Aorta (tissue), 5 donors: Measurements from ENCODE around the gene ADAR. TPM values are rescaled to one million over a fixed set of nuclear protein-coding genes. Genes with fewer than 3 reads are reported as not detected.
A peak's percentile ranks its signal among the peaks of the same experiment; 100 is the strongest.

ENCODE experiments used
- ATAC-seq: fragments of 200-7000 bp; cut with Tn5 transposase; one replicate; pipeline ENCODE4 v1.9.1; 2022; ENCODE audit warnings: moderate library complexity; ENCODE audit not compliant: low FRiP score
- DNase-seq, 2 donors: peaks; one replicate each; pipeline ENCODE4 v3.0.0-alpha.2; 2020
- H3K27ac ChIP-seq, 2 donors: one replicate each; pipeline ENCODE4 v1.5.1; 2013; ENCODE audit warnings: low read length in 2 of 2, mild to moderate bottlenecking in 2 of 2, moderate library complexity in 2 of 2, control low read depth in 1 of 2, inconsistent platforms in 1 of 2, low read depth in 1 of 2
- H3K27me3 ChIP-seq, 2 donors: one replicate each; pipeline ENCODE4 v1.6.1; 2013; ENCODE audit warnings: control low read depth in 1 of 2, low read length in 1 of 2, mild to moderate bottlenecking in 1 of 2, moderate library complexity in 1 of 2; ENCODE audit not compliant: insufficient read depth in 2 of 2, control insufficient read depth in 1 of 2
- H3K36me3 ChIP-seq, 2 donors: one replicate each; pipeline ENCODE4 v1.6.1; 2013; ENCODE audit warnings: control low read depth in 1 of 2, low read length in 1 of 2, mild to moderate bottlenecking in 1 of 2; ENCODE audit not compliant: insufficient read depth in 2 of 2, control insufficient read depth in 1 of 2
- H3K4me1 ChIP-seq, 2 donors: one replicate each; pipeline ENCODE4 v1.6.1; 2013; ENCODE audit warnings: low read length in 2 of 2, control low read depth in 1 of 2, mild to moderate bottlenecking in 1 of 2, moderate library complexity in 1 of 2; ENCODE audit not compliant: insufficient read depth in 2 of 2, control insufficient read depth in 1 of 2
- H3K4me3 ChIP-seq, 2 donors: one replicate each; pipeline ENCODE4 v1.5.1; 2013; ENCODE audit warnings: low read length in 2 of 2, control low read depth in 1 of 2, mild to moderate bottlenecking in 1 of 2
- H3K9me3 ChIP-seq: one replicate; pipeline ENCODE4 v1.6.1; 2013; ENCODE audit warnings: mild to moderate bottlenecking, low read length; ENCODE audit not compliant: control insufficient read depth
- WGBS, 2 donors: extraction: QIAGEN DNeasy Blood & Tissue Kit; methylation state at CpG; one replicate each; pipeline ENCODE4 v1.1.7; 2013; 5-methylcytosine and 5-hydroxymethylcytosine counted together
- intact Hi-C, 2 donors: fragments of 100-400 bp; cut with DNase I; formaldehyde crosslinking; loops; one replicate each; pipeline versions ENCODE4 v1.14.2 to v1.15.0; 2022
- polyA plus RNA-seq, 2 donors: library from polyadenylated mRNA; stranded (reverse); fragments of 200-250 nt; gene quantifications; one replicate each; pipeline ENCODE4 v1.2.3, GENCODE V29; 2013
- total RNA-seq, 2 donors: library from RNA; stranded (reverse); fragmentation: NEBNext Ultra II Directional; extraction: Animal tissue kit (Norgen Biotek cat#: 25700); gene quantifications; one replicate each; pipeline ENCODE4 v1.2.1, GENCODE V29; 2021
- donor health status: healthy with polysubstance abuse.
- donor health status: Bipolar disorder and iron deficiency.
- donor health status: DM: no; HTN: no; CAD: no.
- donor health status: DM: no; HTN: no; CAD: no.
- donor health status: DM: yes; HTN: yes; CAD: no.

The ADAR gene
- total and polyA plus RNA-seq, 4 donors, result 22.9 to 138 (median 79.4) TPM

DNA sequence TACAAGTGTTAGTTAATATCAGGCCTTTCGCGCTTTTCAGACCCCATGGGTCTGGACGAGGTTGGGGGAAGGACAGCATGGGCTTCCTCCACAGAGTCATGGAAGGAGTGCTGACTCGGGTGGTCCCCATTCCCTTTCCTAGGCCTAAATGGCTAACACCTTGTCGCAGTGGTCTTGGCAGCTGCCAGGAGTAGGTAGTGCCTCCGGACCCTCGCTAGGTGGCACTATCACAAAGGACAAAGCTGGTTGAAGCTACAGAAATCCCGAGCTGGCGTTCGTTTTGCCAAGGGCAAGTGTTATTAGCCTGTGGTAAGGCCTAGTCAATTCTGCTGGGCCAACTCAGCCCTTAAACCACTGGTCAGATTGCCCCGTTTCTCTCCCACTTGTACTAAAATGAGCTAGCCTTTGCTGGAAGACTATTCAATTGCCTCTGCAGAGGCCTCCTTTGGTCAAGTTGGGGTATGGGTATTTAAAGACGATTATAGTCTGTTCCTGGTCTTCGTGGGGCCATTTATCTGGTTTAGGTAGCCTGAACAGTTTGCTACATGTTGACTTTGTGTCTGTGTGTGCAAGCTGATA lies 48.4 kb downstream of the ADAR start:
- Histone ChIP-seq H3K27me3 (no peaks in the 10 kb centered on the region), H3K36me3 (peaks cover 5 to 7% of the 10 kb centered on the region in 2 donors), H3K4me1 (peaks cover 2 to 8% of the 10 kb centered on the region in 2 donors), H3K4me3 (peak overlapping the region; percentile 16 to 36), H3K9me3 (no peaks in the 10 kb centered on the region), H3K27ac (peak overlapping the region in 1 of 2 donors; percentile 38)
- ATAC-seq (peak; percentile 91), DNase-seq (peak; percentile 90 to 92)
- intact Hi-C loops, result loop anchor here (2.0 to 5.0 kb wide), 4 partner anchors 47 to 378 kb away; partner anchors contain the start of gene PMVK (in 1 of the 2)
- 9 to 10% methylated on average over 13 of the region's 13 CpGs for WGBS, 2 donors

DNA sequence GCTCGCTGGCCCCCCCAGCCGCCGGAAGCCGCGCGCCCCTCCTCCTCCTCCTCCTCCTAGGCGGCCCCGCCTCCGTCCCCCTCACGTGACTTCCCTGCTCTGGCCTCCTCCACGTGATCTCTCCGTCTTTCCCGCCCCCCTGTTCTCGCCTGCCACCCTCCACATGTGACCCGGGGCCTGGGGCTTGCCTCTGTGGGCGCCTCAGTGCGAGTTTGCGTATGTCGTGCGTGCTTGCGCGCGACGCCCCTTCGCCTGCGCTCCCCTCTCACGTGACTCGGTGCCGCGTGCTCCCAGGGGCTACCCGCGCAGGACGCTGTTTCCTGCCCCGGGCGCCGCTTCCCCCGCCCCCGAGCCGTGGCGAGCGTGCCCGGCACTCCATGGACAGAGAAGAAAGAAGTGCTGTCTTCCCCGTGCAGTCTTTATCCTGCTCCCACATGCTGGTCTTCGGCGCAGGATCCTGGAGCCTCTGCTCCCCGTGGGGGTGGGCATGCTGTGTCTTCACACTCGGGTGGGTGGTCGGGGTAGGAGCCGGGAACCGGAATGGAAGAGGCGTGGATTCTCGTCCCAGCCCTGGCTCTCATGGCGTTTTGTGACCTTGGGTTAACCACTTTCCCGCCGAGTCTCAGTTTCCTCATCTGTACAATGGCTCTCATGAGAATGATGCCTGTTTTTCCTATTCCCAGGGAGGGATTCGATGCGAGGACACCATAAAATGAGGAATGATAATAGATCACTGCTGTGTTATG lies 49.1 kb downstream of the ADAR start:
- DNase-seq (peak; percentile 99 to 100), ATAC-seq (peak; percentile 99)
- Histone ChIP-seq H3K4me1 (peaks cover 2 to 8% of the 10 kb centered on the region in 2 donors), H3K36me3 (peaks cover 6 to 7% of the 10 kb centered on the region in 2 donors), H3K4me3 (peak overlapping the region; percentile 16 to 36), H3K9me3 (no peaks in the 10 kb centered on the region), H3K27me3 (no peaks in the 10 kb centered on the region), H3K27ac (peak overlapping the region in 1 of 2 donors; percentile 38)
- intact Hi-C loops, result loop anchor here (2.0 to 5.0 kb wide), 4 partner anchors 48 to 378 kb away; partner anchors contain the start of gene PMVK (in 1 of the 2)
- WGBS, 2 donors, result 1% methylated on average over 44 to 57 of the region's 57 CpGs

DNA sequence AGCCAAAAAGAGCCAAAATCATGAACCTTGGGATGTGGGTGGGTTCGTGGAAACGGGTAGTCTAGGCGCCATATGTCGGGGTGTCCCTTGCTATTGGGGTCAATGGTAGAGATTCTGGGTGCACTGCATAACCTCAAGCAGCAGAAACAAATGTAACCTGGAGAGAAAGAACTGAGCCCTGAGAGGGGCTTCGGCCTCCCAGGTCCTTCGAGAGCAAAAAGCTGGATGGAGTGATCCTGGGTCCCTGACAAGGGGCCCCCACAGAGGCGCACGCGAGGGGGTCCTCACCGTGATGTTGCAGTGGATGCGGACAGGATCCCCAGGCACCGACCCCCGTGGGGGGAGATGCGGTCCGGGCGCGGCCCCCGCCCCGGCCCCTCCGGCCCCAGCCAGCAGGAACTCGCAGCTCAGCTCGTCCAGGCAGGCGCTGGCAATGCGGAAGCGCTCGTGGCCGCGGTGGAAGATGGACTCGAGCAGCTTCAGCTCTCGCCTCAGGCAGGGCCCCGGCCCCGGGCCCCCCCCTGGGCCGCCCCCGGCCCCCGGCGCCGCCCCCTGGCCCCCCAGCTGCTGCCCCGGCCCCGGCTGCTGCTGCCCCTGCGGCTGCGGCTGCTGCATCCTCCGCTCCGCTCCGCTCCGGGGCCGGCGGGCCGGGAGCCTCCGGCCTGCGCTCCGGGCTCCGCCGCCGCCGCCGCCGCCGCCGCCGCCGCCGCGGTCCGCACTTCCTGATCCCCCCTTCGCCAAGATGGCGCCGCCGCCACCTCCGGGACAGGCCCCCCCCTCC lies 49.9 kb downstream of the ADAR start, which contains the start of gene UBE2Q1:
TSS of gene UBE2Q1 (minus strand) at position 724 of the 781 bp plus-strand sequence. CDS start at position 615, 109 bp downstream.
- H3K9me3 ChIP-seq, result no peaks in the 10 kb centered on the region
- peak within 1 kb of the TSS; percentile 38 to 53 for H3K27ac ChIP-seq
- no peaks in the 10 kb centered on the region for H3K27me3 ChIP-seq
- H3K4me1 ChIP-seq, result peaks cover 2 to 8% of the 10 kb centered on the region in 2 donors
- intact Hi-C loops, result loop anchor here (2.0 to 5.0 kb wide), 4 partner anchors 49 to 379 kb away; partner anchors contain the start of gene PMVK (in 1 of the 2)
- H3K36me3 ChIP-seq, result peaks cover 6 to 12% of the 10 kb centered on the region in 2 donors
- WGBS, 2 donors, result 1% methylated on average over 39 to 69 of the region's 69 CpGs
- peak; percentile 80 to 86 for DNase-seq
- no peak for ATAC-seq
- peak within 1 kb of the TSS; percentile 70 to 79 for H3K4me3 ChIP-seq

DNA sequence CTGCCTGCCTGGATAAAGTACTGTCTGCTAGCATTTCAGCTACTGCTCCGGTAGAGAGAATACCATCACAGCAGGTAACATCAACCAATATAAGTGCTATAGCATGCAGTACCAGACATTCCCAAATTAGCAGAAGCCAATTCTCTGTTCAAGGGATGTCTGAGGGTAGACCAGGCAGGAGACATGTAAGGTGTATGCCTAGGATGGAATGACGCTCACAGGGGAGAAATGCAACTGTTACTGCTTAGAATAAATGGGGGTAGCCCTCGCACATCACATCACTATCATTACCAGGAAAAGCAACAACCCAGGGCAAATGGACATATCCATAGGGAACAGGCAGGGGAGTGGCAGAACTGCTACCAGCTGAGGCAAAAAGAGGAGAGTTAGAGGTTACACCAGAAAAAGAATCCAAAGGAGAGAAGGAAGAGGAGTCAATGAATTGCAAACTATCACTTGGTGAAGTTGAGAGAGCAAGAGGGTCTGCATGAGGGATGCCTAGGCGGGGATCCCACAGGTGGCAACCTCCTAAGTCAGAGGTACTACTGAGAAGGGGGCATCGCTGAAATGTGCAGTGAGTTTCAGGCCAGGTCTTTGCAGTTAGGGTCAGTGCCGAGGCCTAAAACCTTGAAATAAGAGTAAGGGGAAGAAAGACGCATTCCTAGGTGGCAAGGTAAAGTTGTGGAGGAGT lies 50.6 kb downstream of the ADAR start:
- peaks cover 6 to 14% of the 10 kb centered on the region in 2 donors for H3K36me3 ChIP-seq
- 8 to 16% methylated on average over 7 of the region's 7 CpGs for WGBS, 2 donors
- H3K4me1 ChIP-seq, result peaks cover 2 to 8% of the 10 kb centered on the region in 2 donors
- H3K9me3 ChIP-seq, result no peaks in the 10 kb centered on the region
- DNase-seq, result no peak
- peak overlapping the region; percentile 70 to 79 for H3K4me3 ChIP-seq
- no peaks in the 10 kb centered on the region for H3K27me3 ChIP-seq
- ATAC-seq, result no peak
- intact Hi-C loops, result loop anchor here in 1 of 2 donors (5.0 kb wide), 1 partner anchor 380 kb away; the partner anchor contains the start of gene PMVK
- H3K27ac ChIP-seq, result no peak overlapping the region

DNA sequence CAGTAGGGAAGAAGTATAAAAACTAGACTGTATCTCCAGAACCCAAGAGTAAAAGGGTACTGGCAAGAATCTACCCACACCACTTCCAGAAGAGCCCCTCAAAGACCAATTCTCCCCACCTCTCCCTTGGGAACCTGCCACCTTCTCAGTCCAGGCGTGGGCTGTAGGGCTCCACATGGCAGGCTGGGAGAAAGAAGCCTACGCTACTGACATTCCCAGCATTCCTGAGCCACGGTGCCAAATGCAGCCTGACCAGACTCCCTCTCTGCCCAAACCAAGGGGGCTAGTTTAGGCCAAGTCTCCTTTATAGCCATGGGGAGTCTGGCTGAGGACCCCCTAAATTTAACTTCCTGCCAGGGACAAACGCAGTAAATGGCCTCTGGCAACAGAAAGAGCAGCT lies 51.6 kb downstream of the ADAR start:
- ATAC-seq, result no peak
- Histone ChIP-seq H3K9me3 (no peaks in the 10 kb centered on the region), H3K4me3 (peak overlapping the region in 1 of 2 donors; percentile 79), H3K27ac (no peak overlapping the region), H3K4me1 (peaks cover 2 to 8% of the 10 kb centered on the region in 2 donors), H3K27me3 (no peaks in the 10 kb centered on the region), H3K36me3 (peaks cover 9 to 21% of the 10 kb centered on the region in 2 donors)
- intact Hi-C loops, result loop anchor here in 1 of 2 donors (5.0 kb wide), 1 partner anchor 381 kb away; the partner anchor contains the start of gene PMVK
- WGBS, 2 donors, result 3% methylated on average over 4 of the region's 4 CpGs
- peak in 1 of 2 donors; percentile 55 for DNase-seq

DNA sequence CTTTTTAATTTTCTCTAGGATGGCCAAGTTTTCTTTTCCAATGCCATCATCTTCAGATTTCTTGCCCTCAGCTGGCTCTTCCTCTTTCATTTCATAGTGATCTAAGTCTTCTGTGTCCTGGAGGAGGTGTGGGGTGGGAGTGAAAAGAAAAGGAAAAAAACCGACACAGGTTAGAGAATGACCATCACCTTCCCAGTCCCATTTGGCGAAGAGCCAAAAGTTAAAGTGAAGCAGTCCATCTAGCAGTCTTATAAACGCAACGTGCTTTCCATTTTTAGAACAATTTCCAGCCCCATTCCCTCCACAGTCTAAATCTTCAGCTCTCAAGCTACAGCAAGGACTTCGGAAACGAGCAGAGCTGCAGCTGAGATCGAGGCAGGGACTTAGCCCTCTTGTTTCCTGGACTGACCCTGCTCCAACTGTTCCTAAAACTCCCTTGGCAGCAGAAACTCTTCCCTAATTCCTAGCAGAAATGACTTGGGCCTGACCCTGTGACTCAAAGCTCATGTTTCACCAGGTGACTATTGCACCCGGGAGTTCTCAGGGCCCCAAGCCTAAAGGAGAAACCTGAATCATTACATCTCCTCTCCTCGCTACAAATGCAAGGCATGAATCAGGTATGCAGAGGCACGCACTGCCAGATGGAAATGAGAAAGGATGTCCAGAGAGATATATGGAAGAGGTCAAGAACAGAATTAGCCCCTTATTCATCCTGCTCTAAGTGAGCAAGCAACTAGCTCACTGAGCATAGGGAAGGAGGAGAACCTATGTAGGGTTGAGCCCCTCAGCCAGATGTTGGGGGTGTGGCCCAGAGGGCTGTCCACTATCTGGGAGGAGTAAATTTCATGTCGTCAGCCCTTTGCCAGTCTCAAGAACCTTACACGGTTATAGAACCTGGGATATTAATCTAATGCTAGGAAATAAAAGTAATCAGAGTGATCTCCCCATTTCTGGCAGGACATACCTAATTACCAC lies 54.6 kb downstream of the ADAR start:
- ATAC-seq (no peak), DNase-seq (no peak)
- Histone ChIP-seq H3K36me3 (peaks cover 9 to 29% of the 10 kb centered on the region in 2 donors), H3K4me3 (no peak overlapping the region), H3K9me3 (no peaks in the 10 kb centered on the region), H3K27ac (no peak overlapping the region), H3K4me1 (peaks cover 2 to 8% of the 10 kb centered on the region in 2 donors), H3K27me3 (no peaks in the 10 kb centered on the region)
- WGBS, 2 donors, result 59 to 68% methylated on average over 12 of the region's 12 CpGs
- intact Hi-C loops, result no loop called here

DNA sequence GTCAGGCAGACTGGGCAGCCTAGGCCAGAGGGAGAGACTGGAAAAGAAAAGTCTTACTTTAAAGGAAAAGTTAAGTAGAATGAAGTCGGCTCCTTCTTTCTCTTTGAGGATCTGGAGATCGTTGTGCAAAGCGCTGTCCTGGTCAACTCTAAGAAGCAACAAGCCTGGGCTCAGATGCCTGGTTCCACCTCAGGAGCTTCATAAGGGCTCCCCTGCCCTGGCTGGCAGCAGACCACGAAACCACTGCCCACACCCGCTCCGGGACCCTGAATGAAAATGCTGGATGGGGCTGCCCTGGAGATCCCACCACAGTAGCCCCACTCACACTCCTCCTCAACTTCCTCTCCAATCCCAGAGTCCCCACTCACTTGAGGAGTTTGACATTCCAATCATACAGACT lies 56.0 kb downstream of the ADAR start:
- intact Hi-C loops, result no loop called here
- no peaks in the 10 kb centered on the region for H3K9me3 ChIP-seq
- no peak for DNase-seq
- no peak for ATAC-seq
- H3K27ac ChIP-seq, result no peak overlapping the region
- H3K4me3 ChIP-seq, result no peak overlapping the region
- H3K27me3 ChIP-seq, result no peaks in the 10 kb centered on the region
- peaks cover 2 to 8% of the 10 kb centered on the region in 2 donors for H3K4me1 ChIP-seq
- 91 to 94% methylated on average over 6 of the region's 6 CpGs for WGBS, 2 donors
- H3K36me3 ChIP-seq, result peaks cover 9 to 29% of the 10 kb centered on the region in 2 donors
